Endothelial cell of hepatic sinusoid (primary cell): Measurements from ENCODE around the gene ZFHX3.

Experiments used
- in situ Hi-C: cut with HindIII; loops from 2 replicates; pipeline ENCODE4 v1.10.0; 2017; ENCODE audit warnings: low sequenced_read_pairs

The ZFHX3 gene

DNA sequence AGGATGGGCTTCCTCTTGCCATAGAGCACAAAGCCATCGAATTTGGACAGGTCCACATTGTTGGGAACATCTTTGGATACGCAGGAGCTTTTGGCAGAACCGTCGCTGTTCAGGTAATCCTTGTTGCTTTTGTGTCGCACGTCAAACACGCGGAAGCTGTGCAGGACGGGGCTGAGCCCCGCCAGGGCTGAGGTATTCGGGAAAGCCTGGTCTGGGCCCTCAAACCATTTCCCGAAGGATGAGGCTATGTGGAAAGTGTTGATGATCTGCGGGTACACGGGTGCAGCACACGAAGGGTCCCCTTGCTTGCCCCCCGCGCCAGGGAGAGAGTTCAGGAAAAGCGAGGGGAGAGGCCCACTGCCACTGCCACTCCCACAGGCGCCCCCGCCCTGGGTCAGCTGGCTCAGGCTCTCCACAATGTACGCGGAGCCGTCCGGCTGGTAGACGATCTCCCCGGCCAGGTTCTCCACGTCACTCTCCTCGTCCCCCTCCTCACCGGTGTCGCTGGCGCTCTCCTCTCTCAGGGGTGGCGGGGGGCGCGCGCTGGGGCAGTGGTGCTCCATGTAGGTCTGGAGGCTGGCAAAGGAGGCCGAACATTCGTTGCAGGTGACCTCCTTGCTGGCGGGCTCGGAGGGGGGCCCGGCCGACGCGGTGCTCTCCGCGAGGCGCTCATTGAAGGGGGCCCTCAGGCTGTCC is 88.5 kb downstream of the ZFHX3 start:
- in situ Hi-C loops: no loop called here

DNA sequence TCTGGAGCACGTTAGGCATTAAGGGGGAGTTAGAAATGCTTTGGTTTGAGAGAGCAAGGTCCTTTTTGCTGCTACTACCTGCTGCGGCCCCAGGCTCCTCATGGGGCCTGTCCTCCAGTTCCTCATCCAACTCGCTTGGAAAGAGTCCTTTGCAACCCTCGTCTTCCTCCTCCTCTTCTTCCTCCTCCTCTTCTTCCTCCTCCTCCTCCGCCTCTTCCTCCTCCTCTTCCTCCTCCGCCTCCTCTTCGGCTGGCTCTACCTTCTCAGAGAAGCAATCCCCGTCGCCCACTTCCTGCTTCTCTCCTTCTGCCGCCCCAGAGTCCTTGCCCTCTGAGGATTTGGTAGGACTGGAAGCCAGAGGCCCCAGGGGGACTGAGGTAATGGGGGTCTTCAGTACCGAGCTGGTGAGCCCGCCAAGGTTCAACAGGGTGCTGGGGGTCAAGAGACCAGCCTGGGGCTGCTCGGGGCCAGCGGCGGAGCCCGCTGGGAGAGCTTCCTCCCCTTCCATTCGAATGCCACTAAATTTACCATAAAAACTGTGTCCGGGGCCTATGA is 89.3 kb downstream of the ZFHX3 start:
- in situ Hi-C loops: no loop called here

- in situ Hi-C loops: no loop called here
These were observed 90.3 kb downstream of the ZFHX3 start for GRCh38 chr16:72957303-72958277.

DNA sequence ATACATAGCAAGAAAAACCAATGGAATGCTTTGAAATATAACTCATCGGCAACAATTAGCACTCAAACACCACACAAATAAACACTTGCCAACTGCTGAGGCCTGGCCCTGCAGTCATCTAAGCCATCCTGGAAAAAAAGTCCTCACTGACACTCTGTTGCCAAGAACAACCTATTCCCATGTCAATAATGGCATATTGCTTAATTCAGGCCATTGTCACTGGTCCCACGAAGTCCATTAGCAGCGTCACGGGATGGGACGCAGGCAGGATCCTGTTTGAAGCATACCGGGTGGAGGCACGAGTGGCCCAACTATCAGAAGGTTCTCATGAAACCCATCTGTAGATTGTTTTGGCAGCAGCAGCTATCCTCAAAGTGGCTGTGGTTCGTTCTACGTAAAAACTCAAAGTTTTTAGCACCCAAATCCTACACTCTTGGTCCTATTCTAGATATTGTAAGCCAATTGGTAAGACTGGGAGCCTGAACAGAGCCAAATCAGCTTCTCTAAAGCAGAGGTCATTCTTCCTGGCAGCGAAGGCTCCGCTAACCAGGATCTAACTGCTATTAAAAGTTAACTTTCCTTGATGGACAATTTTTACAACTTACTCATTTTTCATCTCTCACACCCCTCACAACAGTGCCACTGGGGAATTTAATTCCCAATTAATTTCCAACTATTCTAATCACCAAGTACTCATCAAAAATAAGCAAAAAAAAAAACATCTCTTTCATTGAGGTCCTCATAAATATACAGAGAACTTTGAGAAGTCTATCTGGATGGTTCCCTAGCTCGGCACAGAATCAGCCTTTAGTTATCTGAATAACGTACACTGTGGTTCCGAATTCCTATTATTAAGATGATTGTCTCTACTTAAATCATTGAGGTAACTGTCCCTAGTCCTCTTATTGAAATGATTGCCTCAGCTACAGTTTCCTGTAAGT is 91.5 kb downstream of the ZFHX3 start:
- in situ Hi-C loops: no loop called here

DNA sequence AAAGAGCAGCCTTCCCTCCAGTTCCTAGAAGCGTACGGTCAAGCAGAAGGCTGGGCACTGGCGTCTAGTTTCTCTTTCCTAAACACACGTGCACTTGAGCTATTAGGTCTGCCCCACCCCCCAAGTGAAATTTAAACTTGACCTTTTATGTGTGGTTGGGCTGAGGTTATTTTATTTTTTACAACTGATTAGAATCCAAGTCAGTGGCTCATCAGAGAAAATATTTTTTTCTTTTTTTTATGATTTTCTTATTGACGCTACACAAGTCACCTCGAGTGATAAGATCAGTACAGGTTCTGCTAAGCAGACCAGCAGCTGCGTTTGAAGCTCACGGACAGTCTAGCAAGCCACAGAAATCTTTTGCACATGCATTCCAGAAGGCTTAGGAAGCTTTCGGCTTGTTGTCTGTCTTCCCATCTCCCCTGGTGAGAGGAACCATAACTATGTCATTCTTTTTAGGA is 95.1 kb downstream of the ZFHX3 start:
- in situ Hi-C loops: no loop called here

GRCh38 chr16:72952404-72952803 is 95.5 kb downstream of the ZFHX3 start:
- in situ Hi-C loops: no loop called here

GRCh38 chr16:72951916-72952315 is 96.0 kb downstream of the ZFHX3 start:
- in situ Hi-C loops: no loop called here

GRCh38 chr16:72950669-72951068 is 97.3 kb downstream of the ZFHX3 start:
- in situ Hi-C loops: no loop called here

DNA sequence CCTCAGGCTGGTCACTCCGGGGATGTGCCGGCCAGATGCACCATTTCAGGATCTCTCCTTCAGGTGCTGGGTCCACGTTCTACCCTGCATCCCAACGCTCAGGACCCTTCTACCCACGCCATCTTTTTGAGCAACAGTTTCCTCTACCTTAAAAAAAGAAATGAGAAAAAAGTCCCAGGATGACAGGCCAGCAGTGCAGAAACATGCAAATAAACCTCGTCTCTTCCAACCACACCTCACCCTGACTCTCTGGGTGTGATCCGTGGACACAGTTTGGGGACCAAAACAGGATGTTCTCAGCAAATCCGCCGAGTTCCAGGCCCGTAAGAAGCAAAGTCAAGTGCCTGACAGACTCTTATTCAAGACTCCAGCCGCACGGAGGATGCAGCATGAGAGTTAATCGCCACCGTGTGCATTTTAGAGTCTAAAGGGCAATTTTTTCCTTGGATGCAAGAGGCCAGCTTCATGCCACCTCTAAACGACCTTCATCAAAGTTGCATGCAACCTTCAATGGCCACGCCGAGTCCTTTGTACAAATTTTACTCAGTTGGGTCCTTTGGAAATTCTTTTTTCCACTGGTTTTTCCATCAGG is 99.6 kb downstream of the ZFHX3 start:
- in situ Hi-C loops: no loop called here

DNA sequence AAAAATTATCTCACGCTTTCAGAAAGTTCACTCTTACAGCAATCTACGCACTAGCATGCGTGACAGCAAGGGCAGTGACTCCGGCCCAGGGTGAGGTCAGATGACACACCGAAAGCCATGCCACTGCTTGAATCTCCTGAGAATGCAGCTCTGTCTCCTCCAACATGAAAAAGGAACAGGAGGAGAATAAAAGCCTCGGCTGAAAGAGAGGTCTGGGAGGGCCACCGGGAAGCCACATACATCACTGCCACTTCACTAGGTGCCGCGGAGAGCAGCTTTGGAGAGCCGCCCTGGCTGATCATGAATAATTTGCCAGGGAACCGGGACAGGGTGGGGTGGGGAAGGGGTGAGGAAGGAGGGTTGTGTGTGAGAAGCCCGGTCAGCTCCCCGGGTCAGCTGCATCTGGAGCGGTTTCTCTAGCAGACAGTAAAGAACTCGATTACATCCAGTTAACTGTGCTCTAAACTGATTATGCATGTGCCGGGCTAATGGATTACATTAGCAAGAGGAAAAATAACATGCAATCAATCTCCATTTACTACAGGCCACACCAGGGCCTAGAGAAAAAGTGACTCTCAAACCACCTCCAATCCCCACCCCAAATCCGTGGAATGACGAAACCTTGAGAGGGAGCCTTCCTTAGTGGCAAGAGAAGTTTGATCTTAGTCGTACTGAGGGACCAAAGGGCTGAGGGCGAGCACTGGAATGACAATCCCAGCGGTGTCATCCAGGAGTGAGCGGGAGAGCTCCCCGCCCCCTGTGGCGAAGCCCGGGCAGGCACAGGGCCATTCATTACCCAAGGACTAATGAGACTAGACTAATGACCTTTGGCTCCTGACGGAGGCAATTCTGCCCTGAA is 100.3 kb downstream of the ZFHX3 start:
- in situ Hi-C loops: no loop called here

- in situ Hi-C loops: no loop called here
These were observed 101.3 kb downstream of the ZFHX3 start for GRCh38 chr16:72946474-72947194.

- in situ Hi-C loops: no loop called here
These were observed 101.9 kb downstream of the ZFHX3 start for GRCh38 chr16:72946063-72946462.

- in situ Hi-C loops: no loop called here
These were observed 102.3 kb downstream of the ZFHX3 start for GRCh38 chr16:72945611-72946010.

- in situ Hi-C loops: no loop called here
These were observed 103.0 kb downstream of the ZFHX3 start for GRCh38 chr16:72944757-72945485.

DNA sequence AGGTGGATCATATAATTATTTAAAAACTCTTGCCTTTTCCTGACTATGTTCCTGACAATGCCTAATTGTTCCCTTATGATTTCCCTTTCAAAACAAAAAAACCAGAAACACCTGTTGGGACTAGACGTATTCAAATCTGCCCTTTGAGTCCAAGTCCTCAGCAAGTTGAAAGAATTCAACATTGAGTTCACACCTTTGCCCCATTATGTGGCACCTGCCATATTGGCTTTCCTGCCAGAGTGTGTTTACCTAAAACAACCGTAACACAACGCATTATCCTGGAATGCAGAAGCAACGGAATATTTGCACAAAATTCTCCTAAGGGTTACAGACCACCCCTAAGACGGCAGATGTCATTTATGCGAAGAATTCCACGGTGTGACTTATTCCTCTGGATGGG is 105.9 kb downstream of the ZFHX3 start:
- in situ Hi-C loops: no loop called here

DNA sequence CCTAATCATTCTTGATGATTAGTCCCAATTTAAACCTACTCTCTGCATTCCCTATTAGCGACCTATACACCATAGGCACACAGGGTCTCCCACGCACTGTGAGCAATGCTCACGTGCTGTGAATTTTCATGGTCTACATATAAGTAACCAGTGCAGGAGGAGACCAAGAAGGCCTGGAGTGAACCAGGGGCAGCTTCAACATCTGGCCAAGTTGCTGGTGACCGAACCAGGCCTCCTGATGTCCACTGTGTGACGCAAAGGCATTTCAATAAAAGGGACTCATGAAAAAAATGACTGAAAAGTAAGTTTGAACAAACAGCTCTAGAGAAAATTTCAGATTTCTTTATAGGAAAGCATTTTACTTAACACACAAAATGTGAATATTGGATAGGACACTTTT is 107.0 kb downstream of the ZFHX3 start:
- in situ Hi-C loops: no loop called here

GRCh38 chr16:72939247-72939646 is 108.7 kb downstream of the ZFHX3 start:
- in situ Hi-C loops: no loop called here

DNA sequence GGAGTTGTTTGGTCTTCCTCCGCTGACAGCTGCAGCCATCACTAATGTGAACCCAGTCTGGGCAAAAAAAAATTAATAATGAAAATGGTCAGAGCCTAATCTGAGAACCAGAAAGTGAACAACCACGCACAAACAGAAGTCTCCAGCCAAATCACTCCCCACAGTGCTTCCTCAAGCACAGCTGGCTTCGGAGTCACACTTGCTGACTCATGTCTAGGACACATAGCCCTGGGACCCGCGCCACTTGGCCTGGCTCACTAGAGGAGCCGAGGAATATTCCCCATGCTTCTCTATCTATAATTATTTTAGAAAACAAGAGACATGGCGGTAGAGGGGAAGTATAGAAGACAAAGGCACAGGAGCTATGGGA is 109.1 kb downstream of the ZFHX3 start:
- in situ Hi-C loops: no loop called here
